ENCODE results near the gene PRSS1.

DNA sequence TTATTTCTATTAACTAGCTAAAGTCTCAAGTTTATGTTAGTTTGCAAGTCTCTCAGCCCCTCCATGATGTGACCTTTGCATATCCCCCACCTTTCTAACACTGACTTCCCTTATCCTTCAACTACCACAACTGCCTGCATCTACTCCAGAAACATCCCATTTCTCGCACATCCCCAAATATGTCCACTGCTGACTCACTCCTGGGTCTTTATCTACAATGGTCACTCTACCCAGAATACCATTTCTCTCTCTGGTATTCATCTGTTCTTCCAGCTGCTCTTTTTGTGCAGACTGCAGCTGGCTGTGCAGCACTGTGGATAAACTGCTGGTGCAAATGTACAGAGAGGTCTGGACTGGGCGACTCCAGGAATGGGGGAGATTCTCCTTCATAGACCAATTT, 32.7 kb upstream of the PRSS1 start:
- TF ChIP-seq, protein P1, sequence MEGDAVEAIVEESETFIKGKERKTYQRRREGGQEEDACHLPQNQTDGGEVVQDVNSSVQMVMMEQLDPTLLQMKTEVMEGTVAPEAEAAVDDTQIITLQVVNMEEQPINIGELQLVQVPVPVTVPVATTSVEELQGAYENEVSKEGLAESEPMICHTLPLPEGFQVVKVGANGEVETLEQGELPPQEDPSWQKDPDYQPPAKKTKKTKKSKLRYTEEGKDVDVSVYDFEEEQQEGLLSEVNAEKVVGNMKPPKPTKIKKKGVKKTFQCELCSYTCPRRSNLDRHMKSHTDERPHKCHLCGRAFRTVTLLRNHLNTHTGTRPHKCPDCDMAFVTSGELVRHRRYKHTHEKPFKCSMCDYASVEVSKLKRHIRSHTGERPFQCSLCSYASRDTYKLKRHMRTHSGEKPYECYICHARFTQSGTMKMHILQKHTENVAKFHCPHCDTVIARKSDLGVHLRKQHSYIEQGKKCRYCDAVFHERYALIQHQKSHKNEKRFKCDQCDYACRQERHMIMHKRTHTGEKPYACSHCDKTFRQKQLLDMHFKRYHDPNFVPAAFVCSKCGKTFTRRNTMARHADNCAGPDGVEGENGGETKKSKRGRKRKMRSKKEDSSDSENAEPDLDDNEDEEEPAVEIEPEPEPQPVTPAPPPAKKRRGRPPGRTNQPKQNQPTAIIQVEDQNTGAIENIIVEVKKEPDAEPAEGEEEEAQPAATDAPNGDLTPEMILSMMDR (conservative IDR thresholded peaks at IDR 0.05; ENCODE audit: low read depth in 2 of 2) = no peak
- TF ChIP-seq EZH2phosphoT487 (IDR thresholded peaks at IDR 0.05; ENCODE audit: unreplicated experiment) = no peak

Measured in GM23338 (cell line).